Nephron (organoid): ENCODE measurements around the gene RPS8.
"Not testable (repeated sequence)": the region's sequence is repeated elsewhere in the genome, so short reads cannot be mapped to it uniquely, and the experiment has no call there.

Source experiments
- H3K27ac Mint-ChIP-seq, 3 experiments: 2 replicates each; pipeline ENCODE4 v1.8.0; 2020; ENCODE audit warnings: mixed read lengths in 3 of 3, mild to moderate bottlenecking in 2 of 3, moderate library complexity in 1 of 3
- H3K27me3 Mint-ChIP-seq: 2 replicates; pipeline ENCODE4 v1.8.0; 2021; ENCODE audit warnings: low read depth, mild to moderate bottlenecking, moderate library complexity, mixed read lengths
- H3K36me3 Mint-ChIP-seq: 2 replicates; pipeline ENCODE4 v1.8.0; 2020; ENCODE audit warnings: low read depth, mixed read lengths
- H3K4me1 Mint-ChIP-seq: 2 replicates; pipeline ENCODE4 v1.8.0; 2020; ENCODE audit warnings: mixed read lengths
- H3K4me3 Mint-ChIP-seq, 3 experiments: 2 replicates each; pipeline ENCODE4 v1.8.0; 2020; ENCODE audit warnings: mild to moderate bottlenecking in 3 of 3, mixed read lengths in 3 of 3, moderate library complexity in 2 of 3
- H3K9me3 Mint-ChIP-seq: 2 replicates; pipeline ENCODE4 v1.8.0; 2020; ENCODE audit warnings: mixed read lengths
- CTCF ChIP-seq, 3 experiments: fragments of 200-600 bp; sonication (generic); IDR thresholded peaks; one replicate each; pipeline ENCODE4 v1.5.0; 2021; ENCODE audit warnings: antibody characterized with exemption in 3 of 3; ENCODE audit not compliant: unreplicated experiment in 3 of 3

Gene RPS8

DNA sequence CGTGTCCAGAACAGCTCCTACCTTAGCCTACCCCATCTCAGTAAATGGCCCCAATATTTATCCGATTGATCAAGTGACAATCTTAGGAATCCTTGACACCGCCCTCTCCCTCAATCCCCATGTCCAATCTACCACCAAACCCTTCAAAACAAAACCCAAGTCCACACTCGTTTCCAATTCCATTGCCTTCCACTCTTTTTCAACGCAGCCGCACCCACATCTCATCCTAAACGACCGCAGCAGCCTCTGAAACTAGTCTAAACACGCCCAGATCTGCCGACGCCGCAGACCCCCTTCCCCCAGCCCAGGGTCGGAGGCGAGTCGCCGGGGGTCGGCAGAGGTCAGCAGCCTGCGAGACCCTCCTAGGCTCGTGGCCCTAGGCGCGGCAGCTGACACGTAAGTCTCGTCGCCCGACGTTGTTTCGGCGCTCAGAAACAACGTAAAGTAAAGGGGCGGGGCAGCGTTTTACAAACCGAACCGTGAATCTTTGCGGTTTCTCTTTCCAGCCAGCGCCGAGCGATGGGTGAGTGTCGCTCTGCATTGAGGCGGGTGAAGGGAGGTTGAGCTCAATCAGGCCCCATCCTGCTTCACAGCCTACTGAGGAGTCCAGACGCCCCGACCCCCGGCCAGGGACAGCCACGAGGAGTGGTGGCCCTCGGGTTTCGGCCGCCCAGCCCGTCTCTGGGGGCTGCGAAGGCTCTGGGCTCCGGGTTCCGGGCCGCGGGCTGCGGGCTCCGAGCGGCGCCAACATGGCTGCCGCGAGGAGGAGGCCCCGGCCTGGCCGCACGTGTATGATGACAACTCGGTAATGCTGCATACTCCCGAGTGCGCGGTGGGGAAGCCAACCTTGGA lies at the start of gene RPS8:
TSS of gene RPS8 (plus strand) at position 463 of the 852 bp plus-strand sequence. CDS start at position 520, 57 bp downstream.
- Mint-ChIP-seq H3K27me3 (no peaks in the 10 kb centered on the region), H3K4me1 (peaks cover 25% of the 10 kb centered on the region), H3K9me3 (no peaks in the 10 kb centered on the region), H3K27ac (peak within 1 kb of the TSS; percentile 91 to 96 (median 96)), H3K4me3 (peak within 1 kb of the TSS; percentile 91 to 93 (median 93)), H3K36me3 (peaks cover 28% of the 10 kb centered on the region)
- TF ChIP-seq CTCF (IDR thresholded peaks at IDR 0.05; ENCODE audit: unreplicated experiment in 3 of 3): no peak

DNA sequence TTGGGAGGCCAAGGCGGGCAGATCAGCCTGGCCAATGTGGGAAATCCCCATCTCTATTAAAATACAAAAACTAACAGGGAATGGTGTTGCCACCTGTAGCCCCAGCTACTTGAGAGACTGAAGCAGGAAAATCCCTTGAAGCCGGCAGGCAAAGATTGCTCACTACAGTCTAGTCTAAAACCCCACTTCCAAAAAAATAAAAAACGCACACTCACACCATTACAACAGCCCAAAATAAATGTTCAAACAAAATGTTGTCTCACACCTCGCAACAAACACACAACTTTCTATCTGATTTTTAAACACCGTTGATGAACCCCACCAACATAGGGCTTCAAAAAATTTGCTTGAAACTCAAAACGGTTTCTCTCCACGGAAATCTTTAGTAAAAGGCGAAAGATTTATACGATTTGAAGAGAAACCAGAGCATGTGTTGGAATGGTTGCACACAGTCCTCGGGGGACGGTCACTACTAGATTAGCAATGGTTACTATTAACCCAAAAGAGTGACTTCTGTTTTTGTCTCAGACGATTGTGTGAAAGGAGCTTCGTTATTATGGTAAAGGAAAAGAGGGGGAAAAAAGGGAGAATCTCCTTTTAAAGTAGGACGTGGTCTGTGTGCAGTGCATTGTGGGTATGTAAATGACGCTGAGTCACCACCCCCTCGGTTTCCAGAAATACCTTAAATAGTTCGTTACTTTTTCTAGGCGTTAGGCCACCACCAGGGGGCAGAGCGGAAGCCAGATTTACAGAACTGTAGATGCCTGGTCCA lies 44.4 kb upstream of the RPS8 start, which contains the start of gene RNU5D-1:
TSS of gene RNU5D-1 (minus strand) at position 430 of the 772 bp plus-strand sequence.
- TF ChIP-seq CTCF (IDR thresholded peaks at IDR 0.05; ENCODE audit: unreplicated experiment in 3 of 3): peak; percentile 83 to 88 (median 85)
- Mint-ChIP-seq H3K4me3 (peak within 1 kb of the TSS; percentile 27 to 60 (median 56)), H3K9me3 (no peaks in the 10 kb centered on the region), H3K27ac (peak within 1 kb of the TSS; percentile 100), H3K4me1 (peaks cover 13% of the 10 kb centered on the region), H3K36me3 (no peaks in the 10 kb centered on the region), H3K27me3 (no peaks in the 10 kb centered on the region)

- Mint-ChIP-seq H3K36me3 (no peaks in the 10 kb centered on the region), H3K4me1 (peaks cover 13% of the 10 kb centered on the region), H3K27ac (peak overlapping the region; percentile 24 to 86 (median 78)), H3K27me3 (no peaks in the 10 kb centered on the region), H3K4me3 (no peak overlapping the region), H3K9me3 (no peaks in the 10 kb centered on the region)
- TF ChIP-seq CTCF (IDR thresholded peaks at IDR 0.05; ENCODE audit: unreplicated experiment in 3 of 3): no peak
Observed at GRCh38 chr1:44733365-44733764, 42.0 kb upstream of the RPS8 start.

DNA sequence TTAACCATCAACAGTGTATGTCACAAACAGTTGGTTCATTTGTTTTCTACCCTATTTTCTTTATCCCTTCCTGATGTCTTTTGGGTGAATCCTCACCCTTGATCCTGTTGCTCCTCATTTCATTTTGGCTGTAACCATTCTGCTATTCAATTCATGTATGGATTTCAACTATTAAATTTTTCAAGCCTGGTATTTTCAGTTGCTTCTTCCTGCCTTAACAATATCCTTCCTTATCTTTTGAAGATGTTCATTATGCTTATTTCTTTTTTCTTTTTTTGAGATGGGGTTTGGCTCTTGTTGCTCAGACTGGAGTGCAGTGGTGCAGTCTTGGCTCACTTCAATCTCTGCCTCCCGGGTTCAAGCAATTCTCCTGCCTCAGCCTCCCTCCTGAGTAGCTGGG lies 41.6 kb upstream of the RPS8 start:
- H3K27me3 Mint-ChIP-seq: no peaks in the 10 kb centered on the region
- TF ChIP-seq CTCF (IDR thresholded peaks at IDR 0.05; ENCODE audit: unreplicated experiment in 3 of 3): no peak
- no peaks in the 10 kb centered on the region for H3K36me3 Mint-ChIP-seq
- no peaks in the 10 kb centered on the region for H3K9me3 Mint-ChIP-seq
- peaks cover 13% of the 10 kb centered on the region for H3K4me1 Mint-ChIP-seq
- no peak overlapping the region for H3K4me3 Mint-ChIP-seq
- H3K27ac Mint-ChIP-seq: peak overlapping the region; percentile 24 to 86 (median 78)

DNA sequence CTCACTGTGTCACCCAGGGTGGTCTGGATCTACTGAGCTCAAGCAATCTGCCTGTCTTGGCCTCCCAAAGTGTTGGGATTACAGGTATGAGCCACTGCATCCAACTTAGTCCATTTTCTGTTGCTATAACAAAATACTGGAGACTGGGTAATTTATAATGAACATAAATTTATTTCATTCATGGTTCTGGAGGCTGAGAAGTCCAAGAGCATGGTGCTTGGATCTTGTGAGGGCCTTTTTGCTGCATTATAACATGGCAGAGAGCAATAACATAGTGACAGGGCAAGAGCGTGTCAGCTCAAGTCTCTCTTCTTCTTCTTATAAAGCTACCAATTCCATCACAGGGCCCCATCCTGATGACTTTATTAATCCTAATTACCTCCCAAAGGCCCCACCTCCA lies 39.3 kb upstream of the RPS8 start:
- Mint-ChIP-seq H3K27me3 (no peaks in the 10 kb centered on the region), H3K4me1 (peaks cover 24% of the 10 kb centered on the region), H3K9me3 (no peaks in the 10 kb centered on the region), H3K36me3 (no peaks in the 10 kb centered on the region), H3K4me3 (no peak overlapping the region), H3K27ac (no peak overlapping the region)
- no peak for TF ChIP-seq CTCF (IDR thresholded peaks at IDR 0.05; ENCODE audit: unreplicated experiment in 3 of 3)

GRCh38 chr1:44738953-44739306 lies 36.4 kb upstream of the RPS8 start:
- Mint-ChIP-seq H3K4me1 (peaks cover 16% of the 10 kb centered on the region), H3K27ac (peak overlapping the region; percentile 95 to 98 (median 97)), H3K4me3 (peak overlapping the region; percentile 90 to 97 (median 94))
- not testable (repeated sequence) for H3K36me3 Mint-ChIP-seq, H3K27me3 Mint-ChIP-seq, H3K9me3 Mint-ChIP-seq
